Fibroblast of peridontal ligament (primary cell): ENCODE data around the gene GPRIN3.

Experiments used
- DNase-seq: peaks from one replicate; pipeline ENCODE4 v3.0.0-alpha.2; 2010; ENCODE audit errors: extremely low read depth

The GPRIN3 gene

GRCh38 chr4:89290727-89291516, 16.7 kb downstream of the GPRIN3 start:
- no peak for DNase-seq

- no peak for DNase-seq
Measured at GRCh38 chr4:89289312-89289711, 18.3 kb downstream of the GPRIN3 start.

- DNase-seq, result no peak
Measured at GRCh38 chr4:89288430-89288829, 19.2 kb downstream of the GPRIN3 start.

GRCh38 chr4:89287945-89288344, 19.7 kb downstream of the GPRIN3 start:
- DNase-seq, result no peak

GRCh38 chr4:89285745-89286144, 21.9 kb downstream of the GPRIN3 start:
- no peak for DNase-seq

- DNase-seq, result no peak
Measured at GRCh38 chr4:89284828-89285227, 22.8 kb downstream of the GPRIN3 start.

GRCh38 chr4:89284020-89284424, 23.6 kb downstream of the GPRIN3 start:
- no peak for DNase-seq

- no peak for DNase-seq
Measured at GRCh38 chr4:89283226-89284009, 24.2 kb downstream of the GPRIN3 start.

GRCh38 chr4:89279385-89279784, 28.2 kb downstream of the GPRIN3 start:
- no peak for DNase-seq

- DNase-seq, result no peak
Measured at GRCh38 chr4:89277412-89277811, 30.2 kb downstream of the GPRIN3 start.

- DNase-seq, result no peak
Measured at GRCh38 chr4:89276296-89276695, 31.3 kb downstream of the GPRIN3 start.

- DNase-seq, result no peak
Measured at GRCh38 chr4:89275587-89275986, 32.0 kb downstream of the GPRIN3 start.

- no peak for DNase-seq
Measured at GRCh38 chr4:89273741-89274141, 33.9 kb downstream of the GPRIN3 start.

- DNase-seq, result no peak
Measured at GRCh38 chr4:89270792-89271191, 36.8 kb downstream of the GPRIN3 start.

GRCh38 chr4:89269121-89269666, 38.4 kb downstream of the GPRIN3 start:
- no peak for DNase-seq

- no peak for DNase-seq
Measured at GRCh38 chr4:89268679-89269078, 38.9 kb downstream of the GPRIN3 start.

GRCh38 chr4:89267846-89268245, 39.8 kb downstream of the GPRIN3 start:
- no peak for DNase-seq

GRCh38 chr4:89267392-89267791, 40.2 kb downstream of the GPRIN3 start:
- DNase-seq, result no peak

- DNase-seq, result no peak
Measured at GRCh38 chr4:89266128-89266527, 41.5 kb downstream of the GPRIN3 start.

GRCh38 chr4:89263265-89263664, 44.3 kb downstream of the GPRIN3 start:
- no peak for DNase-seq

GRCh38 chr4:89259301-89260028, 48.1 kb downstream of the GPRIN3 start:
- no peak for DNase-seq

GRCh38 chr4:89258506-89258905, 49.1 kb downstream of the GPRIN3 start:
- DNase-seq, result no peak
